H9 (cell line): Measurements from ENCODE around the gene ABR. TPM values are rescaled to one million over a fixed set of nuclear protein-coding genes. Genes with fewer than 3 reads are reported as not detected.

ENCODE experiments used
- DNase-seq: peaks from one replicate; pipeline ENCODE4 v3.0.0-alpha.2; 2017
- H2AFZ ChIP-seq: one replicate; pipeline ENCODE4 v1.6.1; 2013; ENCODE audit warnings: mild to moderate bottlenecking, low read length, control low read depth, moderate library complexity
- H2AK5ac ChIP-seq: 2 replicates; pipeline ENCODE4 v1.6.1; 2013; ENCODE audit warnings: low read length, control low read depth, mixed read lengths; ENCODE audit not compliant: insufficient read length
- H2BK120ac ChIP-seq: one replicate; pipeline ENCODE4 v1.6.1; 2013; ENCODE audit warnings: low read depth, mild to moderate bottlenecking, low read length, control low read depth, inconsistent platforms; ENCODE audit not compliant: poor library complexity, severe bottlenecking
- H2BK12ac ChIP-seq: 2 replicates; pipeline ENCODE4 v1.6.1; 2013; ENCODE audit warnings: low read length, control low read depth, mixed read lengths, low read depth; ENCODE audit not compliant: insufficient read length
- H2BK15ac ChIP-seq: 2 replicates; pipeline ENCODE4 v1.6.1; 2013; ENCODE audit warnings: low read depth, low read length, control low read depth
- H2BK20ac ChIP-seq: one replicate; pipeline ENCODE4 v1.6.1; 2013; ENCODE audit warnings: low read depth, mild to moderate bottlenecking, low read length, control low read depth, inconsistent platforms; ENCODE audit not compliant: poor library complexity, severe bottlenecking
- H2BK5ac ChIP-seq: 2 replicates; pipeline ENCODE4 v1.6.1; 2013; ENCODE audit warnings: low read length, control low read depth, mixed read lengths; ENCODE audit not compliant: insufficient read length
- H3K14ac ChIP-seq: 2 replicates; pipeline ENCODE4 v1.6.1; 2013; ENCODE audit warnings: low read length, control low read depth; ENCODE audit not compliant: insufficient read depth
- H3K18ac ChIP-seq: 2 replicates; pipeline ENCODE4 v1.6.1; 2013; ENCODE audit warnings: low read depth, mild to moderate bottlenecking, mixed read lengths, low read length, control low read depth; ENCODE audit not compliant: insufficient read length
- H3K23ac ChIP-seq: 2 replicates; pipeline ENCODE4 v1.6.1; 2013; ENCODE audit warnings: low read length, control low read depth, mixed read lengths, low read depth; ENCODE audit not compliant: insufficient read length
- H3K23me2 ChIP-seq: 2 replicates; pipeline ENCODE4 v1.6.1; 2013; ENCODE audit warnings: low read depth, mild to moderate bottlenecking, mixed read lengths, low read length, control low read depth; ENCODE audit not compliant: insufficient read length, poor library complexity, severe bottlenecking
- H3K27ac ChIP-seq: 2 replicates; pipeline ENCODE4 v1.5.1; 2013; ENCODE audit warnings: low read length, control low read depth, mixed read lengths, low read depth; ENCODE audit not compliant: insufficient read length
- H3K27me3 ChIP-seq: 2 replicates; pipeline ENCODE4 v1.6.1; 2013; ENCODE audit warnings: low read length, control low read depth, inconsistent platforms; ENCODE audit not compliant: insufficient read depth
- H3K4ac ChIP-seq: 2 replicates; pipeline ENCODE4 v1.6.1; 2013; ENCODE audit warnings: low read depth, mild to moderate bottlenecking, control low read depth, inconsistent platforms, low read length, moderate library complexity
- H3K4me1 ChIP-seq: 2 replicates; pipeline ENCODE4 v1.6.1; 2013; ENCODE audit warnings: low read length, control low read depth, inconsistent platforms; ENCODE audit not compliant: insufficient read depth
- H3K4me2 ChIP-seq: 2 replicates; pipeline ENCODE4 v1.6.1; 2013; ENCODE audit warnings: low read length, control low read depth, mixed read lengths; ENCODE audit not compliant: insufficient read length, insufficient read depth
- H3K56ac ChIP-seq: 2 replicates; pipeline ENCODE4 v1.6.1; 2013; ENCODE audit warnings: low read depth, mild to moderate bottlenecking, mixed read lengths, low read length, control low read depth; ENCODE audit not compliant: insufficient read length
- H3K79me1 ChIP-seq: 2 replicates; pipeline ENCODE4 v1.6.1; 2013; ENCODE audit warnings: low read depth, mild to moderate bottlenecking, moderate library complexity, low read length, control low read depth, inconsistent platforms; ENCODE audit not compliant: insufficient read depth, poor library complexity, severe bottlenecking
- H3K79me2 ChIP-seq: 2 replicates; pipeline ENCODE4 v1.6.1; 2013; ENCODE audit warnings: low read length, control low read depth, inconsistent platforms; ENCODE audit not compliant: insufficient read depth
- H3K9ac ChIP-seq: 2 replicates; pipeline ENCODE4 v1.6.1; 2013; ENCODE audit warnings: low read length, control low read depth, mixed read lengths; ENCODE audit not compliant: insufficient read length; ENCODE audit errors: extremely low read depth
- H3K9me3 ChIP-seq: one replicate; pipeline ENCODE4 v1.6.1; 2013; ENCODE audit warnings: low read depth, low read length, inconsistent platforms; ENCODE audit not compliant: control insufficient read depth
- H3T11ph ChIP-seq: one replicate; pipeline ENCODE4 v1.6.1; 2013; ENCODE audit warnings: mild to moderate bottlenecking, low read length, control low read depth, inconsistent platforms
- H4K20me1 ChIP-seq: one replicate; pipeline ENCODE4 v1.6.1; 2013; ENCODE audit not compliant: control insufficient read depth, insufficient read length, insufficient read depth
- H4K5ac ChIP-seq: 2 replicates; pipeline ENCODE4 v1.6.1; 2013; ENCODE audit warnings: low read depth, mild to moderate bottlenecking, mixed read lengths, low read length, control low read depth; ENCODE audit not compliant: insufficient read length
- H4K8ac ChIP-seq: replicated peaks from 2 replicates; pipeline ENCODE4 v1.6.1; 2013; ENCODE audit warnings: low read length, control low read depth, mixed read lengths, low read depth; ENCODE audit not compliant: insufficient read length
- H4K91ac ChIP-seq: 2 replicates; pipeline ENCODE4 v1.6.1; 2013; ENCODE audit warnings: low read depth, mild to moderate bottlenecking, moderate library complexity, mixed read lengths, low read length, control low read depth; ENCODE audit not compliant: insufficient read length
- H3K27ac Mint-ChIP-seq, 3 experiments: 2 replicates in 2 of 3; 3 replicates in 1 of 3; pipeline ENCODE4 v1.8.0; 2020 to 2021; ENCODE audit warnings: mixed read lengths in 3 of 3, mild to moderate bottlenecking in 1 of 3, moderate library complexity in 1 of 3
- H3K27me3 Mint-ChIP-seq: 2 replicates; pipeline ENCODE4 v1.8.0; 2021; ENCODE audit warnings: low read depth, mild to moderate bottlenecking, moderate library complexity, mixed read lengths
- H3K36me3 Mint-ChIP-seq, 3 experiments: 2 replicates in 2 of 3; 3 replicates in 1 of 3; pipeline ENCODE4 v1.8.0; 2020 to 2021; ENCODE audit warnings: low read depth in 3 of 3, mixed read lengths in 3 of 3; ENCODE audit not compliant: insufficient read depth in 1 of 3
- H3K4me1 Mint-ChIP-seq, 2 experiments: 2 replicates each; pipeline ENCODE4 v1.8.0; 2020; ENCODE audit warnings: mixed read lengths in 2 of 2
- H3K4me3 Mint-ChIP-seq, 2 experiments: 2 replicates in 1 of 2; 3 replicates in 1 of 2; pipeline ENCODE4 v1.8.0; 2020 to 2021; ENCODE audit warnings: mild to moderate bottlenecking in 2 of 2, mixed read lengths in 2 of 2, moderate library complexity in 1 of 2
- H3K9me3 Mint-ChIP-seq, 2 experiments: 2 replicates in 1 of 2; 3 replicates in 1 of 2; pipeline ENCODE4 v1.8.0; 2020; ENCODE audit warnings: mild to moderate bottlenecking in 2 of 2, mixed read lengths in 2 of 2, moderate library complexity in 1 of 2
- CTCF ChIP-seq: fragments of 200-600 bp; sonication (generic); conservative IDR thresholded peaks from 3 replicates; pipeline ENCODE4 v1.8.0; 2021; ENCODE audit warnings: antibody characterized with exemption, mild to moderate bottlenecking
- WGBS: extraction: QIAGEN DNeasy Blood & Tissue Kit; methylation state at CpG from one replicate; pipeline ENCODE4 v1.1.7; 2013; ENCODE audit warnings: missing lambda C conversion rate, low lambda C conversion rate, mixed read lengths; ENCODE audit not compliant: insufficient read length; ENCODE audit errors: extremely low coverage; 5-methylcytosine and 5-hydroxymethylcytosine counted together
- total RNA-seq: library from RNA; stranded (reverse); gene quantifications from 2 replicates; pipeline ENCODE4 v1.2.1, GENCODE V29; 2021

Gene ABR
- total RNA-seq, 1 experiment from 2014 or later: 34.7 TPM

- DNase-seq: no peak
- no peaks in the 10 kb centered on the region for H3K23me2 ChIP-seq
- no peak for TF ChIP-seq CTCF
- Mint-ChIP-seq H3K4me3 (no peak overlapping the region), H3K36me3 (peaks cover 0 to 1% (median under 1%) of the 10 kb centered on the region in 3 experiments; a peak in 3 of 7 replicates), H3K27ac (no peak overlapping the region; a peak in 1 of 7 replicates), H3K9me3 (no peaks in the 10 kb centered on the region; a peak in 1 of 5 replicates), H3K27me3 (peaks cover 1% of the 10 kb centered on the region; the same call in 1 of the 2 replicates), H3K4me1 (peaks cover 12 to 42% of the 10 kb centered on the region in 2 experiments)
- H2BK5ac ChIP-seq: no peak overlapping the region
- no peak overlapping the region for H4K5ac ChIP-seq
- no peak overlapping the region for H3K9ac ChIP-seq
- no peak overlapping the region for H3K27ac ChIP-seq
- no peak overlapping the region for H2AFZ ChIP-seq
- no peak overlapping the region for H2BK120ac ChIP-seq
- no peaks in the 10 kb centered on the region for H3K27me3 ChIP-seq
- no peak overlapping the region for H3T11ph ChIP-seq
- H4K20me1 ChIP-seq: no peaks in the 10 kb centered on the region
- H3K4ac ChIP-seq: no peak overlapping the region
- H2BK20ac ChIP-seq: no peak overlapping the region
- H2AK5ac ChIP-seq: no peak overlapping the region
- H4K91ac ChIP-seq: no peak overlapping the region
- H3K9me3 ChIP-seq: no peaks in the 10 kb centered on the region
- H3K23ac ChIP-seq: no peak overlapping the region
- H2BK15ac ChIP-seq: no peak overlapping the region
- H2BK12ac ChIP-seq: no peak overlapping the region
- H3K4me1 ChIP-seq: peaks cover 2% of the 10 kb centered on the region; the same call in 1 of the 2 replicates
- no peak overlapping the region for H3K18ac ChIP-seq
- WGBS: no CpG with 5 or more reads among the region's 10 CpGs
- H3K79me2 ChIP-seq: no peaks in the 10 kb centered on the region
- H3K14ac ChIP-seq: no peak overlapping the region
- no peaks in the 10 kb centered on the region for H3K79me1 ChIP-seq
- H3K56ac ChIP-seq: no peak overlapping the region
- no peak overlapping the region for H4K8ac ChIP-seq
- H3K4me2 ChIP-seq: no peak overlapping the region
Measured at GRCh38 chr17:1077581-1077985, 102.2 kb downstream of the ABR start.
